ENCODE data around the gene KIF21A. TPM values are rescaled to one million over a fixed set of nuclear protein-coding genes. Genes with fewer than 3 reads are reported as not detected.

The KIF21A gene
- total RNA-seq, 2 donors from 2014 or later = 50.4 to 51.9 TPM

- Histone ChIP-seq H3K4me1 (peaks cover 0 to 27% of the 10 kb centered on the region in 2 donors), H3K9me3 (no peaks in the 10 kb centered on the region), H3K36me3 (no peaks in the 10 kb centered on the region), H3K4me3 (no peak overlapping the region), H3K27me3 (no peaks in the 10 kb centered on the region), H3K27ac (no peak overlapping the region)
- no peak for DNase-seq (ENCODE audit: low spot score)
- TF ChIP-seq, protein P1, sequence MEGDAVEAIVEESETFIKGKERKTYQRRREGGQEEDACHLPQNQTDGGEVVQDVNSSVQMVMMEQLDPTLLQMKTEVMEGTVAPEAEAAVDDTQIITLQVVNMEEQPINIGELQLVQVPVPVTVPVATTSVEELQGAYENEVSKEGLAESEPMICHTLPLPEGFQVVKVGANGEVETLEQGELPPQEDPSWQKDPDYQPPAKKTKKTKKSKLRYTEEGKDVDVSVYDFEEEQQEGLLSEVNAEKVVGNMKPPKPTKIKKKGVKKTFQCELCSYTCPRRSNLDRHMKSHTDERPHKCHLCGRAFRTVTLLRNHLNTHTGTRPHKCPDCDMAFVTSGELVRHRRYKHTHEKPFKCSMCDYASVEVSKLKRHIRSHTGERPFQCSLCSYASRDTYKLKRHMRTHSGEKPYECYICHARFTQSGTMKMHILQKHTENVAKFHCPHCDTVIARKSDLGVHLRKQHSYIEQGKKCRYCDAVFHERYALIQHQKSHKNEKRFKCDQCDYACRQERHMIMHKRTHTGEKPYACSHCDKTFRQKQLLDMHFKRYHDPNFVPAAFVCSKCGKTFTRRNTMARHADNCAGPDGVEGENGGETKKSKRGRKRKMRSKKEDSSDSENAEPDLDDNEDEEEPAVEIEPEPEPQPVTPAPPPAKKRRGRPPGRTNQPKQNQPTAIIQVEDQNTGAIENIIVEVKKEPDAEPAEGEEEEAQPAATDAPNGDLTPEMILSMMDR (IDR thresholded peaks at IDR 0.05) = no peak
Observed at GRCh38 chr12:39386335-39386734, 56.6 kb downstream of the KIF21A start.

DNA sequence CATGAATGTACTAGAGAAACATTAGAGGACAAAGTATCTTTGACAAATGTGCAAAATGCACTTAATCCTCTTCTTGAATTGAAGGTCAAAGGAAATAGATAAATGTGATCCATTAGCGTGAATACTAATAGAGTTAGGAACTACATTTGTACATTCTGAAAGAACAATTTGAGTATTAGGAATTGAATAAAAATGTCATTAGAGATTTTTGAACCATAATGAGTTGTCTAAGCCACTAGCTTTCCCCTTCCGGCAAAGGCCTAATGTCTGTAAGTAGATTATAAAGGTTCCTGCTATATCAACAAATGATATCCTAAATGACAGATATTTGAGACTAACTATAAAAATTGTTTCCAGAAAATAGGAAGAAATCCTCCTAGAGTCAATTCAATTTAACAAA is 59.8 kb downstream of the KIF21A start:
- peaks cover 0 to 31% of the 10 kb centered on the region in 2 donors for H3K4me1 ChIP-seq
- no peak overlapping the region for H3K4me3 ChIP-seq
- no peak for DNase-seq (ENCODE audit: low spot score)
- no peaks in the 10 kb centered on the region for H3K27me3 ChIP-seq
- no peaks in the 10 kb centered on the region for H3K9me3 ChIP-seq
- TF ChIP-seq, protein P1 (IDR thresholded peaks at IDR 0.05) = no peak
- H3K27ac ChIP-seq = no peak overlapping the region
- no peaks in the 10 kb centered on the region for H3K36me3 ChIP-seq

DNA sequence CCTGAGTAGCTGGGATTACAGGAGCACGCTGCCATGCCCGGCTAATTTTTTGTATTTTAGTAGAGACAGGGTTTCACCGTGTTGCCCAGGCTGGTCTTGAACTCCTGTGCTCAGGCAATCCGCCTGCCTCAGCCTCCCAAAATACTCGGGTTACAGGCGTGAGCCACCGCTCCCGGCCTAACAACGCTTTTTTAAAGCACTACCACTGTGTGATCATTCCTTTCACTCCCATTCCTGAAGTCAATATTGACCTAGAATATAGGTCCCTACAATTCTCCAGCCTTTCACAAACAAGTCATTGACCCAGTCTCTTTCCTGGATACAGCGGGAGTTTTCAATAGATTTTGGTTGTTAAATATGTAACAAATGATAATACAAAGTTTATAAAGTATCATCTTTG is 62.8 kb downstream of the KIF21A start:
- no peaks in the 10 kb centered on the region for H3K9me3 ChIP-seq
- H3K4me1 ChIP-seq = peaks cover 0 to 16% of the 10 kb centered on the region in 2 donors
- no peak overlapping the region for H3K27ac ChIP-seq
- H3K36me3 ChIP-seq = no peaks in the 10 kb centered on the region
- TF ChIP-seq, protein P1 (IDR thresholded peaks at IDR 0.05) = no peak
- no peak overlapping the region for H3K4me3 ChIP-seq
- no peak for DNase-seq (ENCODE audit: low spot score)
- no peaks in the 10 kb centered on the region for H3K27me3 ChIP-seq

- H3K9me3 ChIP-seq = no peaks in the 10 kb centered on the region
Observed at GRCh38 chr12:39378341-39378740, 64.6 kb downstream of the KIF21A start.

GRCh38 chr12:39375206-39375808 is 67.6 kb downstream of the KIF21A start:
- no peak overlapping the region for H3K4me3 ChIP-seq
- H3K9me3 ChIP-seq = no peaks in the 10 kb centered on the region
- TF ChIP-seq, protein P1 (IDR thresholded peaks at IDR 0.05) = no peak
- no peaks in the 10 kb centered on the region for H3K36me3 ChIP-seq
- no peak overlapping the region for H3K27ac ChIP-seq
- no peak for DNase-seq (ENCODE audit: low spot score)
- no peaks in the 10 kb centered on the region for H3K27me3 ChIP-seq
- H3K4me1 ChIP-seq = peaks cover 0 to 8% of the 10 kb centered on the region in 2 donors

More at GRCh38 chr12:39378341-39378740, 64.6 kb downstream of the KIF21A start:
- no peak overlapping the region for H3K4me3 ChIP-seq
- no peaks in the 10 kb centered on the region for H3K27me3 ChIP-seq
- no peak for DNase-seq (ENCODE audit: low spot score)
- TF ChIP-seq, protein P1 (IDR thresholded peaks at IDR 0.05) = no peak
- no peaks in the 10 kb centered on the region for H3K36me3 ChIP-seq
- H3K4me1 ChIP-seq = peaks cover 0 to 8% of the 10 kb centered on the region in 2 donors
- no peak overlapping the region for H3K27ac ChIP-seq

DNA sequence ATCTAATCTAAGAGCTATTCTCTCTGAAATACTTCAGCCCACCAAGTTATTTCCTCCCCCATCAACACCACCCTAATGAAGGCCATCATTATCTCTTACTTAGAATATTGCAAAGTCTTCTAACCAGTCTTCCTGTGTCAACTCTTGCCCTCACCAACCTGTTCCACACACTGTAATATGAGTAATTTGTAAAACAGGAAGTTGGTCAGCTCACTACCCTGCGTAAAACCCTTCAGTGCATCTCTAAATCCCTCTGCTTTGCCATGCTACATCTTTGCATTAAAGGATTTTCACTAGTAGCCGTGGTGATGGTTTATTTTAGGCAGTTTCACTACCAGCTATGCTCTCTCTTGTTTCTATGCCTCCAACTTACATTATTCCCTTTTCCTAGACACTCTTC is 70.0 kb downstream of the KIF21A start:
- Histone ChIP-seq H3K4me3 (no peak overlapping the region), H3K36me3 (no peaks in the 10 kb centered on the region), H3K27ac (no peak overlapping the region), H3K4me1 (peaks cover 0 to 3% of the 10 kb centered on the region in 2 donors), H3K9me3 (no peaks in the 10 kb centered on the region), H3K27me3 (no peaks in the 10 kb centered on the region)
- DNase-seq (ENCODE audit: low spot score) = no peak
- TF ChIP-seq, protein P1 (IDR thresholded peaks at IDR 0.05) = no peak

Data from right atrium auricular region (tissue), 2 donors.